ENCODE results near the gene HDAC9.

The HDAC9 gene

DNA sequence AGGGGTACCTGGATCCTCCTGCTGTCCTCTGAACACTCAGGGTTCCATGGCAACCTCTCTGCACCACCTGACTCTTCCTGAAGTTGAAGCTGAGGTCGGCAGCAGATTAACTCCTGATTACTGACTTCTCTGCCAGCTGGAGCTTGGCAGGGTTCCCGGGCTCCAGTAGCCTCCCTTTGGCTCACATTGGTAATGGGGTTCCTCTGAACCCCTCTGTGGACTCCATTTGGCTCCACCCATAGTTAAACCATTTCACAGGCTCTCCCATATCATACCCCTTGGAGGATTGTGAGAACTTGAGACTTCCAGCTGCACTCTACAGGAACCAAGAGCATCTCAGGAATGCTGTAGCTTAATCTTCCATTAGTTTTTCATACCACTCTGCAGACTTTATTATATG lies 292.5 kb downstream of the HDAC9 start:
- DNase-seq (ENCODE audit: low read depth): peak; percentile 49

DNA sequence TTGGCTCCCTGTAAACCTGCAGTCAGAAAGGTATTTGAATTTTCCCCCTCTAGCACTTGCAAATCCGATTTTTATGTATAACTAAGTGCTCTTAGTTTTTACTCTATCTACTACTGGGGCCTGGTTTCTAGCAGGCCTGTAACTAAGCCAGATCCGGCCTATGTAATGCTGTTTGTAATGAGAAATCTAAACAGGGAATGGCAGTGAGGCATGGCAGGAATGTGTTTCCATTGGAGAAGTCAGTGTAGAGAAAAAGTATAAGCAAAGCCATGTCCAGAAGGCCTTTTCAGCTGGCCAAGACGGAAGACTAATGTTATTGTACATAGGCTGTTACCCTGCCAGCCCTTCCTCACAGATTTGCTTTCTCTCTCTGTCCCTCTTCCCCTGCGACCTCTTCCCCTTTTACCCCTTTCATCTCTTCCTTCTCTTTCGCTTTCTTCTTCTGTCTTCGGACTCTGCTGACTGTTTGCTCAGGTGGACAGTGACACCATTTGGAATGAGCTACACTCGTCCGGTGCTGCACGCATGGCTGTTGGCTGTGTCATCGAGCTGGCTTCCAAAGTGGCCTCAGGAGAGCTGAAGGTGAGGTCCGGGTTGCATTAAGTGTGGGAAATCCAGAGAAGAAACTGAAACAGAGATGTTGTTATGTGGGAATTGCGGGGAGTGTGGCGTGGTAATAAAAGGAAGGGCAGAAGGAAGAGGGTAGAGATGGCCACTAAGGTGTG lies 297.5 kb downstream of the HDAC9 start:
- DNase-seq (ENCODE audit: low read depth): peak; percentile 61

DNA sequence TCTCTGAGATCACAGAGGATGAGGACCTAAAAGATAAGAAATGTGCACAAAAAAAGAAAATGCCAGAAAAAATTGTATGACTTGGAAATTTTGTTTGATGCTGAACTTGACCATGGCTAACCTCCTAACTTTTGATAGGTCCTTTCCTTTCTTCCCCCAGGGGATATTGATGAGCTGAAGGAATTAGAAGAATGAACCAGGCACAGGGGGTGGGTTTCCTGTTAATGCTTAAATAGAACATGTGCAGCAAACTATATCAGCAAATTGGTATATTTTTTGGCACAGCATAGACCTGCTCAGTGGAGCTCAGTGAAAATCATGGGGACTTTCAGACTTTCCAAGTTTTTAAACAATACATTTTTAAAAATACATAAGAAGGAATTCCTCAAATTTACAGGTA lies 300.7 kb downstream of the HDAC9 start:
- DNase-seq (ENCODE audit: low read depth): no peak

DNA sequence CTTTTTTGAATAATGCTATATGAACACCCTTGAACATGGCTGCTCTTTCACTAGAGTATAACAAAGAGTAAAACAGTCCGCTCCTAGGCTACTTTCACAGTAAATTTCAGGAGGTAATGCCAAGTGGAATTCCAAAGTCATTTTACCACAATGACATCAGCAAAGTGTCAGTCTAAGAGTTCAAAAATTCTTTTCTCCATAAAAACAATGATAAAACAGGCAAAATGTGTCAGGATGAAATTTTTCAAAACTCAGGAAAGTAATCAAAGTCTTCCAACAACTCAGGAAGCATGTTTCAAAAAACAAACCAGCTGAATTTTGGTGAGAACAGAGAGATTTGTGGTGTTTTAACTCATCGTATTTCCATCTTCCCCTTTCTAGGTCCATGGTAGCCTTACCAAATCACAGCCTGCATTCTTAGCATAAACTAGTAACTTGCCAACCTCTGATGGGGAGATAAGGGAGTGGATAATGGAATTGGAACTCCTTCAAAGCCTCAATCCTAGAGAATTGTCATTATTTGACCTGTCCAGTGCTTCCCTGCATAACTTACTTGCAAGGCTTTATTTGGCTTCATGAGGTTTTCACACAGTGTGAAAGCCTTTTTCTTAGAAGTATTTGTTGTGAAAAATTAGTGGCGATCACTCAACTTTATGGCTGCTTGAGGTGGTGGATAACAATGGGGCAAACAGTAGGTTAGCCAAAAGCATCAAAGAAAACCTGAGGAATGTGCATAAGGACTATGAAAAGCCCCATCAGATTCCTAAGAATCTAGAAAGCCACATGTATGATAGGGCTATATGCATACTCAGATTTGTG lies 302.7 kb downstream of the HDAC9 start:
- DNase-seq (ENCODE audit: low read depth): peak; percentile 36

DNA sequence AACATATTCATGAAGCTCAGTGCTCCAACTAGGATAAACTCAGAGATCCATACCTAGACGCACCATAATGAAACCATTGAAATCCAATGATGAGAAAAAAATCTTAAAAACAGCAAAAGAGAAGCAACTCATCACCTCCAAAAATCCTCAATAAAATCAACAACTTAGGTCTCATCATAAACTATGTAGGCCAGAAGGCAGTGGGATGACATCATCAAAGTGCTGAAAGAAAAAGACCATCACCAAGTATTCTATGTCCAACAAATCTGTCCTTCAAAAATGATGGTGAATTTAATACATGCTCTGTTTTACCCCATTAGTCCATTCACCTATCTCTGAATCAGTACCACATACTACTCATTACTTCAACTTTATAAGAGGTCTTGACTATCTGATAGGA lies 304.4 kb downstream of the HDAC9 start:
- DNase-seq (ENCODE audit: low read depth): no peak

DNA sequence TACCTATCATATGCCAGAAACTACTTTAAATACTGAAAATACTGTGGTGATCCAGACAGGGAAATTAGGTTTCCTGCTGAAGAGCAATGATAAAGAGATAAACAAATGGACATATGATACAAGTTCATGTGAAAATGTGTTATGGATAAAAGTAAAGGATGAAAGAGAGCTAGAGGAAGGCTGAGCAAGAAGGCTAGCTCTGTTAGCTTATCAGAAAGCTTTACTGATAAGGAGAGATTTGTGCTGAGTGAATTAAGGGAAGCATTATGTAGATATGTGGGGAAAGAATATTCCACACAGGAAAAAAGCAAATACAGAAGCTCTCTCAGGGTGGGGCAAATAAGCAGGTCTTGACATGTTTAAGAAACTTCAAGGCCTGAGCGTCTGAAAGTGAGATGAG lies 308.4 kb downstream of the HDAC9 start:
- no peak for DNase-seq (ENCODE audit: low read depth)

DNA sequence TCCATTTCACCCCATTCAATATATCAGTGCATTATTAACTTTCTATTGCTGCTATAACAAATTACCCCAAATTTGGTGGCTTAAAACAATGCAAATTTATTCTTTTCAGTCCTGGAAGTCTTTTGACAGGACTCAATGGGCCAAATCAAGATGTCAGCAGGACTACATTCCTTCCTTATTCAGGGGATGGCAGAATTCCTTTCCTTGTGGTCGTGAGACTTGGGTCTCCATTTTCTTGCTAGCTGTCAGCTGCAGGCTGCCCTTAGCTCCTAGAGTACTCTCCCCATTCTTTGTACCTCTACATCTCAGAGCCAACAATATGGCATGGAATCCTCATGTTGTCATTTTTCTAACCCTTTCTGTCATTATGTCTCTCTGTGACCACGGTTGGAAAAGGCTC lies 310.6 kb downstream of the HDAC9 start:
- DNase-seq (ENCODE audit: low read depth): no peak

DNA sequence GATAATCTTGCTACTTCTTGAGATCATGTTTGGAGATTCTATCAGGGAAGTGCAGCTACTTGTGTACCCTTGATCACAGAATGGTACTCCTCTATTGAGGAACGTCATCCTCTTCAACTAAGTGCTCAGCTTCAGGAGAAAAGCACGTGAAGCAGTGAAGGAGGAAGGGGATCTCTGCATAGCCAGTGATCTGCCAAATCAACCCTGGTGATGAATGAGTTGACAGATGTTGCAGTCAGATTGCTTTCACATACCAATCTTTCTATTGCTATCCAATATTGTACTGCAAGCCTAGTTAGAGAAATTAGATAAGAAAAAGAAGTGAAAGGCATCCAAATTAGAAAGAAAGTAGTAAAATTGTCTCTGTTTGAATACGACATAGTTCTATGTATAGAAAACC lies 312.5 kb downstream of the HDAC9 start:
- DNase-seq (ENCODE audit: low read depth): no peak

DNA sequence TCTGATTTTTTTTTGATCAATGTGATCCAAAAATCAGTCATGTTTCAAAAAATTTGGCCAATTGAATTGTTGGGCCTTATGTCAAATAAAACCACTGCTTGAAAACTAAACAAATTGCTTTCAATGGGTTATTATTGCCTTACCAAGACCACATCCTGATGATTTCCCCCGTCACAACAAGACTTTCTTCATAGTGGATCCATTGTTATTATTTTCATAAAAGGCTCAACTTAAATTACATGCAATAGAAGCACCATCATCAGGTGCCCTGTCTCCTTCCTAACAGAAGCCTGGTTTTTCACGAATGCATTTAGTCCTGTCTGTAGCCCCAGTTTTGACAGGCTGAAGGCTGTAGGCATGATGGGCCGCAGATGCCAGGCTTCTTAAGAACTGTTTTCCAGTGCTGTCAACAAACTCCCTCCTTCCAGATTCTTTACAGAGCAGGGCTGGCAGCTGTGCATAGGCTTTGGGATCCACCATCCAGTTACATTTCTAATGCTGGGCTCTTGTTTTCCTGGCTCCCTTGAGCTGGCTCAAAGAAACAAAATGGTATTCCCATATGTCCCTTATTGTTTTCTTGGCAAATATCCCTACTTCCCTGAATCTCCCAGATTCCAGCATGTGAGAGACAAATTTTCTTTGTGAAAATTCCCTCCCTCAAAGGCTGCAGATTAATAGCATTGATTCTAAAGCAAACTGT lies 319.9 kb downstream of the HDAC9 start:
- DNase-seq (ENCODE audit: low read depth): no peak

DNA sequence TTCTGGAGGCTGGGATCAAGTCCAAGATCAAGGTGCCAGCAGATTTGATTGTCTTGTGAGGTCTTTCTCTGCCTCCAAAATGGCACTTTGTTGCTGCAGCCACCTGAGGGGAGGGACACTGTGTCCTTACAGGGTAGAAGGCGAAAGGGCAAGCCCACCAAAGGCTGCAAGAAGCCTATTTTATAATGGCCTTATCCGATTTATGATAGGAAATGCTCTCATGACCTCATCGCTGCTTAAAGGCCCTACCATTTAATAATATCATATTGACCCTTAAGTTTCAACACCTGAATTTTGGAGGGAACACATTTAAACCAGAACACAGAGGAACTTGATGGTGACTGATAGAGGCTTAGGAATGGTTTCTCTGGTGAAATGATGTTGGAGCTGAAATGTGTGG lies 325.4 kb downstream of the HDAC9 start:
- no peak for DNase-seq (ENCODE audit: low read depth)

DNA sequence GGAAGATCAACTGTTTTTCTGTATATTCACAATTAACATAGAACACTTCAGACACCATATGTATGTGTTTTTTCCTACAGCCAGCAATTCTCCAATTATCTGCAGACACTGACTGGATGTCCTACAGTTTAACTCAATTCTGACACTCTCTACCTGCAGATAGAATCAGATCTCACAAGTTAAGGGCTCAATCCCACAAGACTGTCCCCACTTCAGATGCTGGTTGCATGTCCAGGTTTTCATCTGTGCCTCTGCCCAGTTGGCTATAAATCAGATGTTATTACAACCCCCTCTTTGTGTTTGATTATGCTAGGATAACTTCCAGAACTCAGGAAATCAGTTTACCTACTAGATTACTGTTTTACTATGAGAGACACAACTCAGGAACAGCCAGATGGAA lies 326.0 kb downstream of the HDAC9 start:
- no peak for DNase-seq (ENCODE audit: low read depth)

DNA sequence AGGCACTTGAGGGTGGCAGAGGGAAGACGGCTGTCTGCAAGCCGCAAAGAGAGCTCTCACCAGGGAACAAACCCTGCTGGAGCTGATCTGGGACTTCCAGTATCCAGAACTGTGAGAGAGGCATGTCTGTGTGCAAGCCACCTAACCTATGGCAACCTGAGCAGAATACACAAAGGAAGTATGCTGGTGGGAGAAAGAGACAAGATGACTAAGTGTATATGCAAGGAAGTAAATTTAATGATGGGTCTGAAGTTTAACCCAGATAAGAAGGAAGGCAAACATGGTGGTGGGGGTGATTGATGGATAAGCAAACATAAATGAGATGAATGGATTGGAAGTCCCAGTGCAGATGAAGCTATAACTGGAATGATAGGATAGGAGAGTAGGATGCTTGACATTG lies 328.6 kb downstream of the HDAC9 start:
- DNase-seq (ENCODE audit: low read depth): no peak

DNA sequence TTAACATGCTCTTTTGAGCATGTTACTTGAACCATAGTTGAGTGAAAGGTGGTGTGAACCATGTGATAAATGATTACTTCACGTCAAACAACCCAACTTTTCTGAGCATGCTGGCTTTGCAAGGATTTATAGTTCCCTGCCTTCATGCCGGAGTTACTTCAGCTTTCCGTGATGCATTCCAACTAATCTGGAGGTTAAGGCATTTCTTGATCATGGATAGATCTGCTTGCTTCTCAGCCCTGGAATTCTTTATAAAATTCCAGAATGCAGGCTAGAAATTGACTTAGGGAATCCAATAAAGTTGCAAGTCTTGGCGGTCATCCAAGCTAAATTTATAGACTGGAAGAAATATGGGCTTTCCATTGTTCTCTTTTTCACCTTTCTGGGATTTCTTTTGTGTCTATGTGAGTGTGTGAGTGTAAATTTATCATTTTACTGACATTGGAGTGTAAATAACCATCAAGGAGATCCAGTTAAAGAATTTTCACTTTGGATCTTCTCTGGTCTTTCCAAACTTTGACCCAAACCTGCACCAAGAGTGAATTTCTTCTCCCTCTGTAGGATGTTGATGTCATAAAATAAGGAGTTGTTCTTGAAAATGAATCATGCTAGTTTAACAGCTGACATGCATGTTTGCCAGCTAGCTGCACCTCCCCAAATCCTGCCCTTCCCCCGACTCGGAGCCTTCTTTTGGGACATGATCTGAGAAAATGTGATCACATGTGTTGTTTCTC lies 332.9 kb downstream of the HDAC9 start:
- DNase-seq (ENCODE audit: low read depth): no peak

DNA sequence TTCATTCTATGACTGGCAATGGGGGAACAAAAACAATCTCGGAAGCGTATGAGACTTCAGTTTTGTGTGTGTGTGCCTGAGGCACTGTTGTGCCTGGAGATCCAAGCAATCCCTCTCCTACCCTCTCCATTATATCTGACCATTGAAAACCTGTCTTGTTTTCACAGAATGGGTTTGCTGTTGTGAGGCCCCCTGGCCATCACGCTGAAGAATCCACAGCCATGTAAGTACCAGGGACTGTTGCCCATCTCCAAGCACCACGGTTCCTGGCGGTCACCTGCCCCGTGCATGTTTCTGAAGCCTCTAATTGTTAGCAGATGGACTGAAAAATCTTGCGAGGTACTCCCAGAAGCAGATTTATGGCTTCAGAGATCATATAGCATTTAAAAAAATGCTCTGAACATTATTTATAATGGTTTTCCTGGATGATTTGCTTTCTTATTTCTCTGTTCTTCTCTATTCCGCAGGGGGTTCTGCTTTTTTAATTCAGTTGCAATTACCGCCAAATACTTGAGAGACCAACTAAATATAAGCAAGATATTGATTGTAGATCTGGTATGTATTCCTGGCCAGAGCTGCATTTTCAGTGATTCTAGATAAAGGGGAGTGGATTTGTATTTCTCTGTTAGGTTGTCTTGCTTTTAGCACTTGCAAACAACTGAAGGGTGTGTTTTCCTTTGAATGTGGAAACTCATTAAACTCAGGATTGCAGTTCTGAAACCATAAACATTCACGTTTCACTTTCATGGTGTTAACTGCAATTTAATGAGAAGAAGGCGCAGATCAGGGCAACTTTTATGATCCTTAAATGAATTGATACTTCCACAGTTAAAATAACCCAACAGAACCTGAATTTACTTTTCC lies 333.7 kb downstream of the HDAC9 start:
- no peak for DNase-seq (ENCODE audit: low read depth)

DNA sequence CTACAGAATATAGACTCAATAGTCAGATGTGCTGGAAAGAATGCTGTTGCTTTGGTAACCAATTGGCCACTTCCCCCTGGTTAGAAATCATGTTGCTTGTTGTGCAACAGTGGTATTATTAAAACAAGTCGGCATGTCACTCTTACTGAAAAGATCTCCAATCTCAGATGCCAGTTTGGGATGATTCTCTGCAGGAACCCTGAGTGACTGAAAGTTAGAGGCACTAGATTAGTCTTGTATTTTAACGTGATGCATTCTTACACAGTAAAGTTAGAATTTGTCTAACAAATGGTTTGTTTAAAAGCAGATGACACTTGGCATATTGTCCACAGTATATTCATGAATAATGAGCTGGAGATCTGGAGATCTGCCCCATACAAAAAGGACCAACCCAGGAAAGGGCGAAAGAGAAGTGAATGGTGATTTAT lies 334.3 kb downstream of the HDAC9 start:
- peak; percentile 87 for DNase-seq (ENCODE audit: low read depth)

DNA sequence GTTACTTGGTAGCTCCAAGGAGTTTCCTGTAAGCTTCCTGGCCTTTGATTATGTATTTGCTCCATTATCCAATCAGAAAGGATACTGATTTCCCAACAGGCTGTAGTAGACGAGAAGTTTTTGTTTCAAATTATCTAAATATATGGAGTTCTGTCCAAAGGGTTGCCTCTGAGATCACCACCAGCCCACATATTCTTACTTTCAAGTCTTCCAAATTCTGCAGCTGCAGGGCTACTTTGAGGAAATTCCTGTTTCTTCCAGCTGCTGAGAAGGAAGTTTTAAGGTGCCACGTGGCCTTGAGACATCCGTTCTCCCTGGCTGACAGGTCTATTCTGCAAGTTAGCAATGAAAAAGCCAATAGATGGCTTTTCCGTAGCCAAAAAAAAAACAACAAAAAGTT lies 335.9 kb downstream of the HDAC9 start:
- no peak for DNase-seq (ENCODE audit: low read depth)

DNA sequence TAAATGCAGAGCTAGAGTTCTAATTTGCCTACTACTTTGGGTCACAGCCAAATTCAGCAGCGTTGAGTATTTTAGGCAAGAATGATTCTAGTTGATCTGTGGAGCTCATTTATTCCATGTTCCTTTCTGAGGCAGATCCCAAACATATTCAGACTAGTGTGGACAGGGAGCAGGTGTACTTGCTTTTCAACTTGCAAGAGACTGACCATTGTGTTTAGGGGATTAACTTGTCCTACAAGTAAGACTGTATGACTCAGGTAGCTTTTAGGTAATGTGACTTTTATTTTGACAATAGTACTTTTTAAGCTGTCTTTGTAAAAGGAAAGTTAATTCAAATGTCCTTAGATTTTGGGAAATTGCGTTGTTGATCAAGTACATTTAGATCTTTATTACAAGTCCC lies 336.4 kb downstream of the HDAC9 start:
- DNase-seq (ENCODE audit: low read depth): no peak

DNA sequence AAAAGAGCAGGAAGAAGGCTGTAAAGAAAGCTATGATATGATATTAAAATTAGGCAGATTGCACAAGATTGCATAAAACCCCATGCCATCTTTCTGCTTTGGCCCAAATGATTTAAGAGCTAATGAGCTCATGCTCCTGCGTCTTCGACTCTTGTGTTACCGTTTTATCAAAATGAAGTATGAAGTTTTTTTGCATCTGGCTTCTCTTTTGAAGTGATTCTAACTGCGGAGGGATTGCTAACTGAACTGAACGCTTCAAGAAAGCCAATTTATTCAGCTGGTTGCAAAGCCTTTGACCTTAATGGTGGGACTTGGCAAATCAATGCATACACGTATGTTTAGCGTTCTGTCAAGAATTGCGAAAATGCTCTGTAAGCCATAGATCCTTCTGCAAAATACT lies 339.0 kb downstream of the HDAC9 start:
- no peak for DNase-seq (ENCODE audit: low read depth)

DNA sequence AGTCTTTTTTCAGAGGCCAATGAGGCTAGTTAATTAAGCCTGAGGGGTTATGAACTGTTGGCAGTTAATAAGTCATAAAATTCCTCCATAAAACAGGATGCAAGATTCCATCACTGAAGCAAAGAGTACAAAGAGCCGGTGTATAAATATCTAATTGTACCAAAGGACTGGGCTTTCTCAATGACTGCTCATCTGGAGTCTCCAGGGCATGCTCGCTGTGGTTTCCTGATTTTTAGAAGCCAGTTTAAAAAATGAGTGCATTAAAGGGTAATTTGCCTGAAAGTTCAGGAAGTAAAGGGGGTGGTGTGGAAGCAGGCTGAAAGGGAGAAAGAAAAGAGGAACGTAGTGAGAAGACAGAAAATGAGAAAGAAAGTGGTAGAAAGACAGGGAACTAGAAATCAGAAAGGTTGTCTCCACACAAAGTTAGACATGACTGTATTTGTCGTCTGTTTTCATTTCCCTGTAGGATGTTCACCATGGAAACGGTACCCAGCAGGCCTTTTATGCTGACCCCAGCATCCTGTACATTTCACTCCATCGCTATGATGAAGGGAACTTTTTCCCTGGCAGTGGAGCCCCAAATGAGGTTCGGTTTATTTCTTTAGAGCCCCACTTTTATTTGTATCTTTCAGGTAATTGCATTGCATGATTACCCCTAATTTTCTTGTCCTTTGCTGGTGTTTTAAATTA lies 339.6 kb downstream of the HDAC9 start:
- no peak for DNase-seq (ENCODE audit: low read depth)

DNA sequence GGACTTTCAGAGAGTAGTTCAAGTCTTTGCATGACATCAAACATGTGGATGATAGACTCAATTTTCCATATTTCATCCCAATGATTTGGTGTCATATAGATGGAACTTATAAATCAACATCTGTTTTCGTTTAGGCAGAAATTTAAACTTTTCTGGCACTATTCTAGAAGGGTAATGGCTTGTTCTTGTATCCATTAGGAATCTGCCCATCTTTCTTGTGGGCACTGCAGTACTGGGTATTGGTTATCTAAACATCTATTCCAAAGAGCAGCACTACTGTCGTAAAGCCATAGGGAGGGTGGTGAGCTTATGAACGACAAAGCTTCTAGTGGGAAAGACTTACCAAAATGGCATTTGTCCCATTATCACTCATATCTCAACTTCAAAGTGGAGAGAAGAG lies 348.4 kb downstream of the HDAC9 start:
- DNase-seq (ENCODE audit: low read depth): no peak

DNA sequence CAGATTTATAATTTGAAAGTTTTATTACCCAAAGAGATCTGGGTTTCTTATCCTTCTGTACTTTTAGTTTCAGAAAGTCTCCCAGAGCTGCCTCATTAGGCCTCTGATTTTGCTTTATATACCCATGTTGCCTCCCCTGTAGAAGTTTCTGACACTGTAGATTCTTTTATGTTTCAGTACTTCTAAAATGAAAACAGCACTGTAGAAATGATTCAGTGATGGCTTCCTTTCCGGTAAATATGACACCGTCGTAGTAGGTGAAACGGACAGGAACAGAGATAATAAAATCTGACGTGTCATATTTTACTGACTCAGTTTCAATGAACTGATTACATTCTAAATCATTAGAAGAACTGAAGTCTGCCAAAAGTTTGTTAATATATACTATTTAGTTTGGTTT lies 349.2 kb downstream of the HDAC9 start:
- DNase-seq (ENCODE audit: low read depth): no peak

Data from iris pigment epithelial cell (primary cell).